ENCODE results near the gene LRRK2.

Gene LRRK2

GRCh38 chr12:40390980-40391379 is 166.2 kb downstream of the LRRK2 start:
- Histone ChIP-seq H2AFZ (ENCODE audit: low read depth, low read length) (no peak overlapping the region), H3K36me3 (replicated peaks; ENCODE audit: low read depth, low read length) (no peaks in the 10 kb centered on the region), H3K27ac (ENCODE audit: low read length) (no peak overlapping the region), H3K79me2 (ENCODE audit: low read length) (no peaks in the 10 kb centered on the region), H3K4me2 (ENCODE audit: low read length) (no peak overlapping the region), H3K9me3 (ENCODE audit: insufficient read depth, low read length) (no peaks in the 10 kb centered on the region), H3K9ac (ENCODE audit: low read length) (no peak overlapping the region), H3K4me3 (ENCODE audit: low read length) (no peak overlapping the region), H3K27me3 (ENCODE audit: low read depth, low read length) (no peaks in the 10 kb centered on the region), H3K4me1 (ENCODE audit: low read length) (no peaks in the 10 kb centered on the region), H4K20me1 (ENCODE audit: insufficient read depth, low read length) (no peaks in the 10 kb centered on the region)
- TF ChIP-seq EZH2phosphoT487 (IDR thresholded peaks at IDR 0.05; ENCODE audit: low read depth): no peak
- TF ChIP-seq CTCF (IDR thresholded peaks at IDR 0.05; ENCODE audit: low read depth, low read length): no peak

- no peak overlapping the region for H2AFZ ChIP-seq (ENCODE audit: low read depth, low read length)
- H3K4me1 ChIP-seq (ENCODE audit: low read length): no peaks in the 10 kb centered on the region
- H3K27me3 ChIP-seq (ENCODE audit: low read depth, low read length): no peaks in the 10 kb centered on the region
- no peaks in the 10 kb centered on the region for H3K79me2 ChIP-seq (ENCODE audit: low read length)
- no peaks in the 10 kb centered on the region for H3K9me3 ChIP-seq (ENCODE audit: insufficient read depth, low read length)
- H3K4me2 ChIP-seq (ENCODE audit: low read length): no peak overlapping the region
- no peak overlapping the region for H3K9ac ChIP-seq (ENCODE audit: low read length)
- H3K4me3 ChIP-seq (ENCODE audit: low read length): no peak overlapping the region
- no peaks in the 10 kb centered on the region for H4K20me1 ChIP-seq (ENCODE audit: insufficient read depth, low read length)
- no peaks in the 10 kb centered on the region for H3K36me3 ChIP-seq (replicated peaks; ENCODE audit: low read depth, low read length)
- TF ChIP-seq EZH2phosphoT487 (IDR thresholded peaks at IDR 0.05; ENCODE audit: low read depth) (no peak), CTCF (IDR thresholded peaks at IDR 0.05; ENCODE audit: low read depth, low read length) (no peak)
- no peak overlapping the region for H3K27ac ChIP-seq (ENCODE audit: low read length)
These were observed 168.2 kb downstream of the LRRK2 start for GRCh38 chr12:40393026-40393425.

DNA sequence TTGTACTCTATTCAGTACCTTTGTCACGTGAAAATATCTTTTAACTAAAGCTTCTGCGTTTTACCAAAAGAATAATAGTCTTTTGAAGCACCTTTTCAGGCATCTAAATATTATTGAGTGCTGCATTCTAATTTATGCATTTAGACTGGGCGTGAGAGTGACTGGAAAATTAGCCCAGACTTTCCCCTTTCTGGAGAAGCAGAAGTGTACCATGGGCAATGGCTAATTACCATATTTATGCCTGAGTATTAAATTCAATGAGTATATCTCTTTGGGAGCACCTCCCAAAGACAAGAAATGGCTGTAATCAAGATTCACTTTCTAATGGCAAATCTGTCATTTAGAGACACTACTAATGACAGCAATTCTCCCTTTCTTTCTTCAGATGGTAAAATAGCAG is 174.9 kb downstream of the LRRK2 start:
- Histone ChIP-seq H2AFZ (ENCODE audit: low read depth, low read length) (no peak overlapping the region), H3K36me3 (replicated peaks; ENCODE audit: low read depth, low read length) (no peaks in the 10 kb centered on the region), H3K9me3 (ENCODE audit: insufficient read depth, low read length) (no peaks in the 10 kb centered on the region), H3K4me2 (ENCODE audit: low read length) (no peak overlapping the region), H3K27ac (ENCODE audit: low read length) (no peak overlapping the region), H3K9ac (ENCODE audit: low read length) (no peak overlapping the region), H3K79me2 (ENCODE audit: low read length) (no peaks in the 10 kb centered on the region), H3K27me3 (ENCODE audit: low read depth, low read length) (no peaks in the 10 kb centered on the region), H3K4me3 (ENCODE audit: low read length) (no peak overlapping the region), H3K4me1 (ENCODE audit: low read length) (no peaks in the 10 kb centered on the region), H4K20me1 (ENCODE audit: insufficient read depth, low read length) (no peaks in the 10 kb centered on the region)
- TF ChIP-seq CTCF (IDR thresholded peaks at IDR 0.05; ENCODE audit: low read depth, low read length): no peak
- no peak for TF ChIP-seq EZH2phosphoT487 (IDR thresholded peaks at IDR 0.05; ENCODE audit: low read depth)

- TF ChIP-seq EZH2phosphoT487 (IDR thresholded peaks at IDR 0.05; ENCODE audit: low read depth): no peak
- TF ChIP-seq CTCF (IDR thresholded peaks at IDR 0.05; ENCODE audit: low read depth, low read length): no peak
- Histone ChIP-seq H3K36me3 (replicated peaks; ENCODE audit: low read depth, low read length) (no peaks in the 10 kb centered on the region), H3K4me2 (ENCODE audit: low read length) (no peak overlapping the region), H3K9ac (ENCODE audit: low read length) (no peak overlapping the region), H3K79me2 (ENCODE audit: low read length) (no peaks in the 10 kb centered on the region), H2AFZ (ENCODE audit: low read depth, low read length) (no peak overlapping the region), H3K9me3 (ENCODE audit: insufficient read depth, low read length) (no peaks in the 10 kb centered on the region), H3K4me3 (ENCODE audit: low read length) (no peak overlapping the region), H3K4me1 (ENCODE audit: low read length) (no peaks in the 10 kb centered on the region), H4K20me1 (ENCODE audit: insufficient read depth, low read length) (no peaks in the 10 kb centered on the region), H3K27me3 (ENCODE audit: low read depth, low read length) (no peaks in the 10 kb centered on the region), H3K27ac (ENCODE audit: low read length) (no peak overlapping the region)
These were observed 180.6 kb downstream of the LRRK2 start for GRCh38 chr12:40405419-40405818.
